Caki2 (cell line): ENCODE data around the gene TMEM255B. TPM values are rescaled to one million over a fixed set of nuclear protein-coding genes. Genes with fewer than 3 reads are reported as not detected.

Experiments used
- DNase-seq: peaks from one replicate; pipeline ENCODE4 v3.0.0-alpha.2; 2015; ENCODE audit warnings: low read depth
- in situ Hi-C: cut with HindIII; loops from 2 replicates; pipeline ENCODE4 v1.10.0; 2016; ENCODE audit warnings: low sequenced_read_pairs, low pct_unique_long_range_greater_than_20kb, mixed read lengths
- total RNA-seq: library from RNA; depleted of rRNA; stranded (reverse); fragments of >200 nt; shearing (Covaris generic); gene quantifications from 2 replicates; pipeline ENCODE4 v1.2.3, GENCODE V29; 2014; ENCODE audit warnings: low replicate concordance

The TMEM255B gene
- total RNA-seq, 1 experiment from 2014 or later = not detected

GRCh38 chr13:113732961-113733950, 25.8 kb upstream of the TMEM255B start:
- in situ Hi-C loops = no loop called here
- no peak for DNase-seq

DNA sequence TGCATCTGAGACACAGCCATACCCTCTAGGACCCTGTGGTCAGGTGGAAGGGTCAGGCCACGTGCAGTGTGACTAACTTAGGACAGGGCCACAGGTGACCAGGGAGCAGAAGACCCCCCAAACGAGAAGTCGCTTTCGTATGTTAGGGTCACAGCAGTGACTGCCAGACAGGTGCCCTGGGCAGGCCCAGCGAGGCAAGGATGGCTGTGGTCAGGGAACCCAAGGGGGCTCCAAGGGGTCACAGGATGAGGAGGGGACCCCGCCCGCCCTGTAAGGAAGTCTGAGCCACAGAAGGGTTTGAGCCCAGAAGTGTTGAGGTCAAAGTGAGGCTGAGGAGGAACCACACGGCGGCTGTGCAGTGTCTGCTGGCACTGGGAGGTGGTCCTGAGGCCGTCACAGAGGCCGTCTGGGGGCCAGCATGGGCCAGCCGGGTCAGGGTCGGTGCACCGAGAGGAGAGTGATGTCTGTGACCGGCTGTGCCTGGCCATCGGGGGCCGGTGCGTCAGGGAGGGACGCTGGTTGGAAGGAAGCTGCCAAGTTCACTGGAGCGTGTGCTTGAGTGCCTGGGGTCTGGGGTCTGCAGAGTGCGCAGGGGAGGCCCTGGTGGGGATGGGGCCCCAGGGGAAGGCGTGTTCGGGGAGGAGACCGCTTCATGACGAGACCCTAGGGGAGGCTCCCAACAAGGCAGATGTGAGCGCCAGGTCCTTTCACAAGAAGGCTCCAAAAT, 24.8 kb upstream of the TMEM255B start:
- no peak for DNase-seq
- in situ Hi-C loops = no loop called here

- in situ Hi-C loops = no loop called here
- DNase-seq = no peak
Measured at GRCh38 chr13:113734826-113735125, 24.2 kb upstream of the TMEM255B start.

DNA sequence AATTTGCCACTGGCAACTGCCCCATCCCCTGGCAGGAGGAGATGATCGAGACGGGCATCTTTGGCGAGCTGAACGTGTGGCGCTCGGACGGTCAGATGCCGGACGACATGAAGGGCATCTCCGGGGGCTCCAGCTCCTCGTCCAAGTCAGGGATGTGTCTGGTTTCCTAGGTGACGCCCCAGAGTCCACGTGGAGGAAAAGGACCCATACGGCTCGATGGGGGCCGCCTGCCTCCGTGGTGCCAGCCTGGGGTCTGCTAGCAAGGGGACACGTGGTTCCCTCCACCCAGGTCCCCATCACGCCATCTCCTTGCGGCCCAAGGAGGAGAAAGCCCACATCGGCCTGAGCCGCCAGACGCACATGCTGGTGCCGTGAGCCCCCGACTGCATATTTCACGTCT, 23.8 kb upstream of the TMEM255B start:
- in situ Hi-C loops = no loop called here
- no peak for DNase-seq

DNA sequence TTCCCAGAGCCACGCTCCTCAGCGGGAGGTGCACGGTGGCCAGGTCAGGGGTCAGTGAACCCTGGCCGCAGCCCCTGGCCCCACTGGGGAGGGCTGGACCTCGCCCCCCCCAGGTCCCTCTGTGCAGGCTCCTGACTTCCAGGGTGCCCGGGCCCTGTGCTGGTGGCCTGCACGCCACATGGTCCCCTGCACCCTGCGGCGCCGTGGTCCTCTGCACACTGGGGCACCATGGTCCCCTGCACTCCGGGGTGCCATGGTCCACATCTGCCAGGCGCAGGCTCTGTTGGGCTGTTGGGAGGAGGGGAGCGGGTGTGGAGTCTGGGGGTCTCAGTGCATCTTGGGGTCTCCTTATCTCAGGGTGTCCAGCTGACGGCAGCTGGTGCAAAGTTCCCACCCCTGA, 23.3 kb upstream of the TMEM255B start:
- no peak for DNase-seq
- in situ Hi-C loops = no loop called here

DNA sequence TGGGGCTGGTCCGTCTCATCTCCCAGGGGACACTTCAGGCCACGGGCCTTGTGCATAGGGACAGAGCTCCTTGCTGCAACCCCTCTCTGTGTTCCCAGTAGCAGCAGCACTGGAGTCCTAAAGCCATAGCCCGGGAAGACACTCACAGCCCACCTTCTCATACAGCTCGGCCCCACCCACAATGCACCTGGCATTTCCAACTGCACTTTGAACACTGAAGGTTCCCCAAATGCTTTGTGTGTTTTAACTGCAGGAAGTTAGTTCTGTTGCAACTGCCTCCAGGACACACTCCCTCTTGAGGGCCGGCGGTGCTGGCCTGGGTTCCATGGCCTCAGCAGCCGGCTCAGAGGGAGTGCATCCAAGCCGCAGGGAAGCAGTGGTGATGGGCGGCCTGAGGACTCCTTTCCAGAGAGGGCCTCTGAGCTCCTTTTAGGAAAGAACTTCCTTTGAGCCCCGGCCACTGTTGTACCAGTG, 22.7 kb upstream of the TMEM255B start:
- in situ Hi-C loops = no loop called here
- DNase-seq = no peak

DNA sequence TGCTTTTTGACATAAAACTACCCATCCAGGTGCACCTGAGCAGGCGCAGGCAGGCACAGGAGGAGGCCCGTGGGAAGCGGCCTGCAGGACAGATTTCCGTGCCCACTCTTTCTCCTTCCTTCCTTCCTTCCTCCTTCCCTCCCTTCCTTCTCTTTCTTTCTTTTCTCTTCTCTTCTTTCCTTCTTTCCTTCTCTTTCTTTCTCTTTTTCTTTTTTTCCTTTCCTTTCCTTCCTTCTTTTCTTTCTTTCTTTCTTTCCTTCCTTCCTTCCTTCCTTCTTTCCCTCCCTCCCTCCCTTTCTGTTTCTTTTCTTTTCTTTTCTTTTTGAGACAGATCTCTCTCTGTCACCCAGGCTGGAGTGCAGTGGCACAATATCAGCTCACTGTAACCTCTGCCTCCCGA, 21.2 kb upstream of the TMEM255B start:
- DNase-seq = no peak
- in situ Hi-C loops = no loop called here

DNA sequence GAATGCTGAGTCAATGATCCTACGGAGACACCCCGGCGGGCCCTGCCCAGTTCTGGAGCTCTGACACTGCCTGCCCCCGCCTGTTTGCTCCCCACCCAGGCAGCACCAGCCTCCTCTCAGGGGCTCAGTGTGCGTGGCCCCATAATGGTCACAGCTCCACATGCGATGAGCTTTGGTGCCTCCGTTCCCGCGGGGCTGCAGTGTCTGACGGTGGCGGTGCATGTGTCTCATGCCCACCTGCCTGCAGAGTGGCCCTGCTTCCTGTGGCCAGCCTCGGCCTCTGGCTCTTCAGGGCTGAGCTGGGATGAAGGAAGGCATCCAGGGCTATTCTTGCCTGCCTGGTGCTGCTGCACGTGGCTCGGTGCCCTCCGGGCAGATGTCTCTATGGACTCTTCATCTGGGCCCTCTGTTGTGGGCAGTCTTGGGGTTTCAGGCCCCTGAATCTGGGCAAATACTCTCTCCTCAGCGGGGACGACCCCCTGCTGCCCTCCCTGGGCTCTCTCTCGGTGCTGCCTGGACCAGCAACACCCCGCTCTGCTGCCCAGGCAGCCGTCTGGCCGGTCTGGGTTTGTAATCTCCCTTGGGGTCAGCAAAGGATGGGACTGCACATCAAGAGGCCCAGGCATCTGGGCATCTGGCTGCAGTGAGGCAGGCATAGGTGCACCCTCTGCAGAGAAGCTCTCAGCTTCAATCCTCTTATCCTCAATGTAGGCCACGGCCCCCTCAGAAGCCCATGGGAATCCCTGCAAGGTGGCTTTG, 19.3 kb upstream of the TMEM255B start:
- in situ Hi-C loops = no loop called here
- no peak for DNase-seq

- no peak for DNase-seq
- in situ Hi-C loops = no loop called here
Measured at GRCh38 chr13:113740286-113740556, 18.8 kb upstream of the TMEM255B start.

- no peak for DNase-seq
- in situ Hi-C loops = no loop called here
Measured at GRCh38 chr13:113740661-113741060, 18.4 kb upstream of the TMEM255B start.

DNA sequence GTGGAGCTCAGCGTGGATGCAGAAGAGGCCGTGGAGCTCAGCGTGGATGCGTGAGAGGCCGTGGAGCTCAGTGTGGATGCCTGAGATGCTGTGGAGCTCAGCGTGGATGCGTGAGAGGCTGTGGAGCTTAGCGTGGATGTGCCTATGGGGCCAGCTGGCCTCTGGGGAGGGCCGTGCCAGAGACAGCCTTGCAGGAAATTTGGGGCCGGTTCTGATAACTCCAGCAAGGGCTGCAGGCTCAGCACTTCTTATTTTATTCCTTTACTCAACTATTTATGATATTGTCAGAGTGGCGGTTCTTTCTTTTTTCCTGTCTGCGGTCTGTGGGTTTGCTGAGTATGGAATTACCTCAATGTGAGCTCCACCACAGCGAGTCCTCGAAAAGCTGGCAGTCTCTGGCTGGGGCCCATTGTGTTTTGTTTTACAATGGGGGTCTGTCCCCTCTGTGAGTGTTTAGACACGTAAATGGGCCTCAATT, 17.8 kb upstream of the TMEM255B start:
- in situ Hi-C loops = no loop called here
- no peak for DNase-seq

DNA sequence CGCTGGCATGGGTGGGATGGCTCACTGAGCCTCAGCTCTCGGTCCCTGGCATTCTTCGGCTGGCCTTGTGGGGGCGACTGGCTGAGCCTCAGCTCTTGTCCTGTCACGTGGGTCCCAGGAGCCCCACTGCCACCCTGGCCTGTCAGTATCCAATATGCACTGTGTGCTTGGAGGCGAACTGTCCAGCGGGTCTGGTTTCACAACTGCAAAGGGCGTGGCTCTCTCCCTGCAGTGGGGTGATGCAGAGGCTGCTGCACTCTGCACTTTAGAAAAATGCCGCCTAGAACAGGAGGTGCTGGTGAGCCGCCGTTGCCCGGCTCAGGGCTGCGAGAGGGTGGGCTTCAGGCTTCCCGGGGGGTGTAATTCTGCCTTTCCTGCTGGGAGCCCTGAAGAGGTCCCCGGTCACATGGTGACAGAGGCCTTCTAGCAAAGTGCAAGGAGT, 17.0 kb upstream of the TMEM255B start:
- DNase-seq = no peak

DNA sequence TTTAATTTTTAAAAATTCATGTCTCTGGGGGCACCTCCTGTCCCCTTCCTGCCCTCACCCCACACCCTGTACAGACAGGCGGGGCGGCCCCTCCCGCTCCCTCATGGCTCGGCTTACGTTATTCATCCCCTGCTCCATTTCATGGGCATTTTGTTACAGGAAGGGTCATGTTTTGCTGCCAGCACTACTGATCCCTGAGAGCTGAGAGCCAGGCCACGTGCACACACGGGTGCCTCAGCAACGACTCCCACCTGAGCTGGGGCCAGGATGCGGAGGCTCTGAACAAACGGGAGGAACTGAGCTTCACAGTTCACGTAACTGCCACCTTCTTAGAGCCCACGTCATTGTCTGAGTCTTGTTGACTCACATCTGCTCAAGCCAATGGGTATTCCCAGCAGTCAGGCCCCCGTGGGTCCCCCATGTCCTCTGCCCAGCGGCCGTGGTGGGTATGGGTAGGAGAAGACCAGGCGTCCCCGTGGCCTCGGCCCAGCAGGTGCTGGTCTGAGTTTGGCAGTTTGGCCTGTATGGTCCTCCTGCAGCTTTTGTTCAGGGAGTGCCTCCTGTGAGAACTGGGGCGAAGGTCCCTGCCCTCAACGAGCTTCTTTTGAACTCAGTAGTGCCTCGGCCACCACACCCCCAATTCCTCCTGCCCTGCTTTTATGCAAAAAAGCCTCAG, 16.4 kb upstream of the TMEM255B start:
- in situ Hi-C loops = no loop called here
- DNase-seq = no peak

More for the DNA sequence above, 17.0 kb upstream of the TMEM255B start:
- in situ Hi-C loops = no loop called here

- in situ Hi-C loops = no loop called here
- no peak for DNase-seq
Measured at GRCh38 chr13:113743366-113744195, 15.4 kb upstream of the TMEM255B start.

DNA sequence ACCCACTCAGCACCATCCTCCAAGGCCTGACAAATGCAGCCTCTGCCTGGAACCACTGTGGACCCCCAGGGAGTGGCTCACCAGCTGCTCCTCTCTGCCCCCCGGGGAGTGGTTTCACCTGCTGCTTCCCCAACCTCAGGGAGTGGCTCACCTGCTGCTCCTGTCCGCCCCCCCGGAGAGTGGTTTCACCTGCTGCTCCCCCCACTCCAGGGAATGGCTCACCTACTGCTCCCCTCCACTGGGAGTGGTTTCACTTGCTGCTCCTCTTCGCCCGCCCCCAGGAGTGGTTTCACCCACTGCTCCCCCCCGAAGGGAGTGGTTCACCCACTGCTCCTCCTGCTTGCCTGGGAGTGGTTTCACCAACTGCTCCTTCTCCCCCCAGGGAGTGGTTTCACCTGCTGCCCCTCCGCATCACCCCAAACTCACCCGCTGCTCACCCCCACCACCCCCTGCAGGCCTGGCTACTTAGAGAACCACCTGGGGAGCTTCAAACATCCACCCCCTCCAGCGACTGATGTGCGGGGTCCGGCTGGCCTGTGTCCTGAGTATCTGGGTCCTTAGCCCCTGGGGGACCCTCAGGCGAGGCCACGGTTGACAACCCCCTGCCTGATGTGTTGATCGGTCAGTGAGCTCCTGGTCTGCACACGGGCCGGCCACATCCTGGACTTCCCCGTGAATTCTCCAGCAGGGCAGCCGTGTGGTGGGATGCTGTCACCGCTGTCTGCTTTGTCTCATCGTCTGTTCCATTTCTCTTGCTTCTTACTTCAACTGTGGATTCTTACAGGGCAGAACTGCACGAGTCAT, 14.6 kb upstream of the TMEM255B start:
- no peak for DNase-seq

GRCh38 chr13:113745059-113745458, 14.0 kb upstream of the TMEM255B start:
- DNase-seq = no peak
- in situ Hi-C loops = no loop called here

More for the DNA sequence above, 14.6 kb upstream of the TMEM255B start:
- in situ Hi-C loops = no loop called here
